ENCODE results near the gene SCP2.
"Not testable (repeated sequence)": the region's sequence is repeated elsewhere in the genome, so short reads cannot be mapped to it uniquely, and the experiment has no call there.

The SCP2 gene

DNA sequence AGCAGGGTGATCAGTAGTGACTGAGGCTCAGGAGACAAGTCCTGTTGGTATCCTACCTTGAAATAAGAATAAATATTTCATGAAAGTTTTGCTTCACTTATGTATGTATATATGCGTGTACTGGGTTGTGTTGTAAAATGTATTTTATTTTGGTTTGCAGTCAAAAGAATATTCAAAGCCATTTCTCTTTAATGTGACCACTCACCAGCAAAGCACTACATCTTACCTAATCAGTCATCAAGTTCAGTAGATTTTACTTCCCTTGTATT, 11.0 kb downstream of the SCP2 start:
- Histone ChIP-seq H3K36me3 (ENCODE audit: control insufficient read depth, low read length) (no peaks in the 10 kb centered on the region), H3K79me2 (ENCODE audit: control insufficient read depth, low read length) (no peaks in the 10 kb centered on the region), H4K20me1 (ENCODE audit: control insufficient read depth, insufficient read depth, low read depth, low read length) (no peaks in the 10 kb centered on the region), H3K9me3 (ENCODE audit: control insufficient read depth, insufficient read depth, low read length) (no peaks in the 10 kb centered on the region), H3K4me3 (ENCODE audit: low read length) (no peak overlapping the region), H3K27me3 (ENCODE audit: control insufficient read depth, low read length) (peaks cover 10% of the 10 kb centered on the region), H3K9me2 (replicated peaks; ENCODE audit: control insufficient read depth, low read length) (no peaks in the 10 kb centered on the region), H3K4me1 (ENCODE audit: control insufficient read depth, low read length) (no peaks in the 10 kb centered on the region), H3K4me2 (ENCODE audit: low read length) (no peak overlapping the region), H3K27ac (ENCODE audit: low read depth, low read length) (no peak overlapping the region), H3F3A (ENCODE audit: control insufficient read depth, insufficient read depth) (no peaks in the 10 kb centered on the region)
- no peak for TF ChIP-seq EZH2phosphoT487 (IDR thresholded peaks at IDR 0.05; ENCODE audit: borderline replicate concordance, low read length)
- TF ChIP-seq, protein P1, sequence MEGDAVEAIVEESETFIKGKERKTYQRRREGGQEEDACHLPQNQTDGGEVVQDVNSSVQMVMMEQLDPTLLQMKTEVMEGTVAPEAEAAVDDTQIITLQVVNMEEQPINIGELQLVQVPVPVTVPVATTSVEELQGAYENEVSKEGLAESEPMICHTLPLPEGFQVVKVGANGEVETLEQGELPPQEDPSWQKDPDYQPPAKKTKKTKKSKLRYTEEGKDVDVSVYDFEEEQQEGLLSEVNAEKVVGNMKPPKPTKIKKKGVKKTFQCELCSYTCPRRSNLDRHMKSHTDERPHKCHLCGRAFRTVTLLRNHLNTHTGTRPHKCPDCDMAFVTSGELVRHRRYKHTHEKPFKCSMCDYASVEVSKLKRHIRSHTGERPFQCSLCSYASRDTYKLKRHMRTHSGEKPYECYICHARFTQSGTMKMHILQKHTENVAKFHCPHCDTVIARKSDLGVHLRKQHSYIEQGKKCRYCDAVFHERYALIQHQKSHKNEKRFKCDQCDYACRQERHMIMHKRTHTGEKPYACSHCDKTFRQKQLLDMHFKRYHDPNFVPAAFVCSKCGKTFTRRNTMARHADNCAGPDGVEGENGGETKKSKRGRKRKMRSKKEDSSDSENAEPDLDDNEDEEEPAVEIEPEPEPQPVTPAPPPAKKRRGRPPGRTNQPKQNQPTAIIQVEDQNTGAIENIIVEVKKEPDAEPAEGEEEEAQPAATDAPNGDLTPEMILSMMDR (IDR thresholded peaks at IDR 0.05; ENCODE audit: low read depth, low read length, poor library complexity, severe bottlenecking): no peak

DNA sequence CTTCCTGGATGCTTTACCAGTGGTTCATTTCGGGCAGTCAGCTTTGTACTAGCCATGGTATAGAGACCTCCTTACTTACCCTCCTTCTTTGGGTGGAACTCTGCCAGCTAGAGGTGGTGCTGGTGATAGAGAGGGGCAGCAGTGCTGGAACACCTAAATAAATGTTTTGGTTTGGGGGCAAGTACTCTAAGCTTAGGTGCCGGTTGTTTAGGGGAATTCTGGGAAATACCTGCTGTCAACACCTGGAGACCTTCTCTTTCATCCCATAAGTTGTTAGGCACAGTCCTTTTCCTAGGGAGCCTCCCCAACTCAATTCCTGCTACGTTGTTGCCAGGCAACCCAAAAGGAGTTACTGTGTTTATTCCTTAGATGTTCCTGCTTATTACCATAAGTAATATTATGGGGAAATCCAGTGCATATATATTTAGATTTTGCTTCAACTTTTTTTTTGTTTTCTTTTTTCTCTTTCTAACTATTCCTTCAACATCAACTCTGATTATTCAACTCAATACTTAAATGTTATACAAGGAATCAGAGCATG, 16.9 kb downstream of the SCP2 start:
- Histone ChIP-seq H3K4me2 (ENCODE audit: low read length) (no peak overlapping the region), H4K20me1 (ENCODE audit: control insufficient read depth, insufficient read depth, low read depth, low read length) (no peaks in the 10 kb centered on the region), H3K9me2 (replicated peaks; ENCODE audit: control insufficient read depth, low read length) (no peaks in the 10 kb centered on the region), H3F3A (ENCODE audit: control insufficient read depth, insufficient read depth) (no peaks in the 10 kb centered on the region), H3K9me3 (ENCODE audit: control insufficient read depth, insufficient read depth, low read length) (no peaks in the 10 kb centered on the region), H3K36me3 (ENCODE audit: control insufficient read depth, low read length) (no peaks in the 10 kb centered on the region), H3K4me1 (ENCODE audit: control insufficient read depth, low read length) (no peaks in the 10 kb centered on the region), H3K4me3 (ENCODE audit: low read length) (no peak overlapping the region), H3K27me3 (ENCODE audit: control insufficient read depth, low read length) (no peaks in the 10 kb centered on the region), H3K79me2 (ENCODE audit: control insufficient read depth, low read length) (no peaks in the 10 kb centered on the region), H3K27ac (ENCODE audit: low read depth, low read length) (no peak overlapping the region)
- TF ChIP-seq EZH2phosphoT487 (IDR thresholded peaks at IDR 0.05; ENCODE audit: borderline replicate concordance, low read length): no peak

DNA sequence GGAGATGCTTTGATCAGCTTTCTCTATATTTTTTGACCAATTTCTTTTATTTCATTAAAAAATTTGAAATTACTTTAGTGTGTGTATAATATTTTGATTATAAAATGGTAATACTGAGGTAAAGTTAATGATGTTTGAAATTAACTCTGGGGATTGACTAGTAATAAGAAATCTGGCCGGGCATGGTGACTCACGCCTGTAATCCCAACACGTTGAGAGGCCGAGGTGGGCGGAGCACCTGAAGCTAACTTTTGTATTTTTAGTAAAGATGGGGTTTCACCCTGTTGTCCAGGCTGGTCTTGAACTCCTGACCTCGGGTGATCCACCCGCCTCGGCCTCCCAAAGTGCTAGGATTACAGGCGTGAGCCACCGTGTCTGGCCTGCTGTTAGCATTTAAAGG, 17.5 kb downstream of the SCP2 start:
- no peak overlapping the region for H3K27ac ChIP-seq (ENCODE audit: low read depth, low read length)
- H3K9me3 ChIP-seq (ENCODE audit: control insufficient read depth, insufficient read depth, low read length): no peaks in the 10 kb centered on the region
- no peaks in the 10 kb centered on the region for H3K36me3 ChIP-seq (ENCODE audit: control insufficient read depth, low read length)
- no peaks in the 10 kb centered on the region for H3F3A ChIP-seq (ENCODE audit: control insufficient read depth, insufficient read depth)
- H4K20me1 ChIP-seq (ENCODE audit: control insufficient read depth, insufficient read depth, low read depth, low read length): no peaks in the 10 kb centered on the region
- TF ChIP-seq, protein P1 (IDR thresholded peaks at IDR 0.05; ENCODE audit: low read depth, low read length, poor library complexity, severe bottlenecking): no peak
- TF ChIP-seq EZH2phosphoT487 (IDR thresholded peaks at IDR 0.05; ENCODE audit: borderline replicate concordance, low read length): no peak
- no peaks in the 10 kb centered on the region for H3K27me3 ChIP-seq (ENCODE audit: control insufficient read depth, low read length)
- H3K4me2 ChIP-seq (ENCODE audit: low read length): no peak overlapping the region
- H3K4me3 ChIP-seq (ENCODE audit: low read length): no peak overlapping the region
- no peaks in the 10 kb centered on the region for H3K79me2 ChIP-seq (ENCODE audit: control insufficient read depth, low read length)
- no peaks in the 10 kb centered on the region for H3K4me1 ChIP-seq (ENCODE audit: control insufficient read depth, low read length)
- H3K9me2 ChIP-seq (replicated peaks; ENCODE audit: control insufficient read depth, low read length): no peaks in the 10 kb centered on the region

DNA sequence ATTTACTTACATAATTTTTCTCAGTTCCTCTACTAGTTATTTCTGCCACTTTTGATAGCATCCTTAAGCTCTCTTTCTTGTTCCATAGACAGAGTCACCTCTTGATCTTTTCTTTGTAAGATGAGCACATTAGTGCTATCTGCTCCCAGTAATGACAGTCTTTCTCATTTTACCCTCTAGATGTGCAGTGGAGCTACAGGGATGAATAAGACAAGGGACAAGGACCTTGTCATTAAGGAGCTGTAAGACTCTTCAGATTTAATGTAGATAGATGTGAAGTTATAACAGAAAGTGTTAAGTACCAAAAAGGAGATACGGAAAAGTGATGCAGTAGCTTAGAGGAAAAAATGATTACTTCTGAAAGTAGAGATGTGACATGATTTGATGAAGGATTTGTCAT, 20.4 kb downstream of the SCP2 start:
- no peaks in the 10 kb centered on the region for H3K9me3 ChIP-seq (ENCODE audit: control insufficient read depth, insufficient read depth, low read length)
- no peak overlapping the region for H3K4me3 ChIP-seq (ENCODE audit: low read length)
- H3F3A ChIP-seq (ENCODE audit: control insufficient read depth, insufficient read depth): no peaks in the 10 kb centered on the region
- H3K27ac ChIP-seq (ENCODE audit: low read depth, low read length): no peak overlapping the region
- H3K79me2 ChIP-seq (ENCODE audit: control insufficient read depth, low read length): no peaks in the 10 kb centered on the region
- H3K4me2 ChIP-seq (ENCODE audit: low read length): no peak overlapping the region
- no peaks in the 10 kb centered on the region for H3K9me2 ChIP-seq (replicated peaks; ENCODE audit: control insufficient read depth, low read length)
- no peaks in the 10 kb centered on the region for H4K20me1 ChIP-seq (ENCODE audit: control insufficient read depth, insufficient read depth, low read depth, low read length)
- no peak for TF ChIP-seq EZH2phosphoT487 (IDR thresholded peaks at IDR 0.05; ENCODE audit: borderline replicate concordance, low read length)
- TF ChIP-seq, protein P1 (IDR thresholded peaks at IDR 0.05; ENCODE audit: low read depth, low read length, poor library complexity, severe bottlenecking): no peak
- no peaks in the 10 kb centered on the region for H3K36me3 ChIP-seq (ENCODE audit: control insufficient read depth, low read length)
- no peaks in the 10 kb centered on the region for H3K27me3 ChIP-seq (ENCODE audit: control insufficient read depth, low read length)
- H3K4me1 ChIP-seq (ENCODE audit: control insufficient read depth, low read length): no peaks in the 10 kb centered on the region

DNA sequence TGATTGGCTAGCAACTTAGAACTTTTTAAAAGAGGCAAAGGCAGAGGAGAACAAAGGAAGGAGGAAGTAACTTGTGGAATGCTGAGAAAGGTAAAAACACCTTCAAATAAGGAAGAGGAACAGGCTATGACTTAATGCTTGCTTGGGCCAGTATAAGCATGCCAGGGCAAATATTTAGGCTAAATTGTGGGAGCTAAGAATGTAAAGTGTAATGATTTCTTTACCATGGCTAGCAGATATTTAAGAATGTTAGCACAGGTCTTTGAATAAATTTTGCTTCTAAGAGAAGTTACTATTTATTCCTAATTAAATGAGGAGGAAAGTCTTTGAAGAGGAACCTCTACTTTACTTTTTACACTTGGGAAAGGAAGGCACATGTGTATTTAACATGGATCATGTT, 22.5 kb downstream of the SCP2 start:
- not testable (repeated sequence) for H3K4me1 ChIP-seq (ENCODE audit: control insufficient read depth, low read length); H3K36me3 ChIP-seq (ENCODE audit: control insufficient read depth, low read length); H4K20me1 ChIP-seq (ENCODE audit: control insufficient read depth, insufficient read depth, low read depth, low read length); H3K9me3 ChIP-seq (ENCODE audit: control insufficient read depth, insufficient read depth, low read length); H3K4me3 ChIP-seq (ENCODE audit: low read length); H3K27ac ChIP-seq (ENCODE audit: low read depth, low read length); H3K79me2 ChIP-seq (ENCODE audit: control insufficient read depth, low read length); H3K27me3 ChIP-seq (ENCODE audit: control insufficient read depth, low read length); H3K9me2 ChIP-seq (replicated peaks; ENCODE audit: control insufficient read depth, low read length); H3K4me2 ChIP-seq (ENCODE audit: low read length); H3F3A ChIP-seq (ENCODE audit: control insufficient read depth, insufficient read depth)

Measured in DOHH2 (cell line).